GM18907 (cell line): ENCODE results near the gene NKAIN2.
"Not testable (repeated sequence)": the region's sequence is repeated elsewhere in the genome, so short reads cannot be mapped to it uniquely, and the experiment has no call there.

Experiments used
- ATAC-seq: cut with Tn5 transposase; IDR thresholded peaks from one replicate; pipeline ENCODE4 v1.9.1; 2021; ENCODE audit warnings: mild to moderate bottlenecking, moderate library complexity; ENCODE audit not compliant: unreplicated experiment

The NKAIN2 gene

GRCh38 chr6:124294574-124295200, 491.0 kb downstream of the NKAIN2 start:
- ATAC-seq: no peak

- ATAC-seq: no peak
Observed at GRCh38 chr6:124297507-124297906, 493.8 kb downstream of the NKAIN2 start.

- ATAC-seq: no peak
Observed at GRCh38 chr6:124298730-124299129, 495.1 kb downstream of the NKAIN2 start.

- ATAC-seq: not testable (repeated sequence)
Observed at GRCh38 chr6:124300907-124301306, 497.2 kb downstream of the NKAIN2 start.

GRCh38 chr6:124303971-124304370, 500.3 kb downstream of the NKAIN2 start:
- ATAC-seq: no peak

- ATAC-seq: no peak
Observed at GRCh38 chr6:124310139-124310538, 506.5 kb downstream of the NKAIN2 start.

- no peak for ATAC-seq
Observed at GRCh38 chr6:124319410-124319809, 515.7 kb downstream of the NKAIN2 start.

GRCh38 chr6:124324237-124324636, 520.6 kb downstream of the NKAIN2 start:
- ATAC-seq: no peak

GRCh38 chr6:124330197-124330596, 526.5 kb downstream of the NKAIN2 start:
- no peak for ATAC-seq

- no peak for ATAC-seq
Observed at GRCh38 chr6:124334359-124334758, 530.7 kb downstream of the NKAIN2 start.

GRCh38 chr6:124339610-124340334, 536.1 kb downstream of the NKAIN2 start:
- ATAC-seq: no peak

- ATAC-seq: not testable (repeated sequence)
Observed at GRCh38 chr6:124348339-124348738, 544.7 kb downstream of the NKAIN2 start.

- no peak for ATAC-seq
Observed at GRCh38 chr6:124355146-124355545, 551.5 kb downstream of the NKAIN2 start.

GRCh38 chr6:124356276-124356810, 552.7 kb downstream of the NKAIN2 start:
- no peak for ATAC-seq

GRCh38 chr6:124356811-124357210, 553.1 kb downstream of the NKAIN2 start:
- ATAC-seq: no peak

GRCh38 chr6:124368131-124368530, 564.5 kb downstream of the NKAIN2 start:
- ATAC-seq: no peak

- no peak for ATAC-seq
Observed at GRCh38 chr6:124371974-124372475, 568.4 kb downstream of the NKAIN2 start.

- no peak for ATAC-seq
Observed at GRCh38 chr6:124373386-124373785, 569.7 kb downstream of the NKAIN2 start.

GRCh38 chr6:124389127-124389526, 585.5 kb downstream of the NKAIN2 start:
- ATAC-seq: no peak

GRCh38 chr6:124393536-124393935, 589.9 kb downstream of the NKAIN2 start:
- no peak for ATAC-seq

GRCh38 chr6:124396361-124396760, 592.7 kb downstream of the NKAIN2 start:
- ATAC-seq: no peak
